ENCODE data around the gene PNMA6E.

PNMA6E gene

DNA sequence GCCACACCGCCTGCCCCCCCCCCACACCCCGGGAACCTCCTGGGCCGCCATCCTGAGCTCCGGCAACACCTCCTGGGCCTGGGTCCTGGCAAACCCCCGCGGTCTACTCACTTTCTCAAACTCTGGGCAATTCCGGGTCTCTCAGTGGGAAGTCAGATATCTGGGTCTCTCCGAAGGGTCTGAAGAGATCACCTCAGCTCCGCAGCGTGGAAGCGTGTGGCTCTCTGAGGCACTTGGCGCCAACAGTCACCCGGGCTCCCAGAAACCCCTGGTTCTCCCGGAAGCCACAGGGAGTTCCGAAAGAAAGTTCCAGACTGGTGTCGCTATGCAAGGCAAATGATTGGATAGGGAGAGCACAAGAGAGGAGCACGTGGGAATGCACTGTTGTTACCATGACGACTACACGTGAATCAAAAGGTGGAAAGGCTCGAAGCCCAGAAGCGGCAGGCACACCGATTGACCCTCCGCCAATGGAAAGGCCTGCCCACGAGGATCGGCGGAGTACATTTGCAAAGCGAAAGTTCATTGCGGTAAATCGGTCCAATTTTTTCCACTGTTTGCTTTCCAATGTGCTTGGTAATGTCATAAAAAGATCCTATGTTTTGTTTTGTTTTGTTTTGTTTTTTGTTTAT is at the start of gene PNMA6E:
PNMA6E (minus strand) TSS at position 218 of the 632 bp plus-strand sequence. CDS start 2,501 bp downstream, outside the sequence.
- DNase-seq (ENCODE audit: low spot score) = no peak

DNA sequence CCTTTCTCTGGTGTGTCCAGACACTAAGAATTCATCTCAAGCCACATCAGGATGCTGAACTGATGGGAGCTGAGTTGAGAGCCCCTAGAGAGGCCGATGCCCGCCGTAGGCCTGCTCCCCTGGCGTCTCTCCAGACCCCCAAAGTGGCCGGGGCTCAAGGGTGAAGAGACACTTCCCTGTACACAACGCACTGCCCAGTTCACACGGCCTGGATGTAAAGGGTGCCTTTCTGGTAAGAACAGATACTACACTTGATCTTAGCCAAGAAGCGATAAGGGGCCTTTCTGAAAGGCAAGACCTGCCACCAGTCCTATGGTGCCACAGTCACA is 49.8 kb upstream of the PNMA6E start:
- DNase-seq (ENCODE audit: low spot score) = no peak

DNA sequence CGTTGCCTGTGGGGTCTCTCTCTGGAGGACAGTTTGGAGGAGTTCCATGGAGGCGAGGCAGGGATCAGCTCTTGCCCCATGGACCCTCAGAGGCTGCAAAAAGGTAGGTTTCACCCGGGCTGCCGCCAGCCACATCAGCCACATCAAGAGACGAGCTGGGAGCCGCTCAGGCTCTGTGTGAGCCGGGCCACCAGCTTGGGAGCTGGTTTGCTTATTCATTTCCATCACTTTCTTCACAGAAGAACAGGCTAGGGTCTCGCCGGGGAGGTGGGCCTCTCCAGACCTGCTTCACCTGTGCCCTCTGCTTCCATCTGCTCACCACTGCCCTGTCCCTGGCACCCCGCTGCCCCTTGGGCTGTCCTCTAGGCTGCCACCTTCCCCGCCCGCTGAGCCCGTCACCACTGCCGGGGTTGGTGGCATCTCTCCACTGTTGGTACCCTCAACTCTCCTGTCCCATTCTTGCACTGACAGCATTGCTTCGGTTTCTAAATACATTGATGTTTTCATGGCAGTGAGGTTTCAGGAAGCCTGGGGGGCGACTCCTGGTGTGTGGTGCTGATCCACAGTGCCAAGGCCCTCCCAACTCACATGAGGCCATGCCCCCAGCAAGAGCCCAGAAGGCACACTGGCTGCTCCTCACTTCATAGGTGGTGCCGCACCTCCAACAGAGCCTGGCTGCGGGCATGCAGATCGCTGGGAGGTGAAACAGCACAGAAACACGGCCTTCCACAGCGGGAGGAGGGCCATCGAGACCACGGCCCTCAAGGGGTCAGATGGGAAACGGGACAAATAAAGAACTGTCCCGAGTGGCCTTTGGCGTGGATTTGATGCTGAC is 49.2 kb upstream of the PNMA6E start:
- DNase-seq (ENCODE audit: low spot score) = no peak

DNA sequence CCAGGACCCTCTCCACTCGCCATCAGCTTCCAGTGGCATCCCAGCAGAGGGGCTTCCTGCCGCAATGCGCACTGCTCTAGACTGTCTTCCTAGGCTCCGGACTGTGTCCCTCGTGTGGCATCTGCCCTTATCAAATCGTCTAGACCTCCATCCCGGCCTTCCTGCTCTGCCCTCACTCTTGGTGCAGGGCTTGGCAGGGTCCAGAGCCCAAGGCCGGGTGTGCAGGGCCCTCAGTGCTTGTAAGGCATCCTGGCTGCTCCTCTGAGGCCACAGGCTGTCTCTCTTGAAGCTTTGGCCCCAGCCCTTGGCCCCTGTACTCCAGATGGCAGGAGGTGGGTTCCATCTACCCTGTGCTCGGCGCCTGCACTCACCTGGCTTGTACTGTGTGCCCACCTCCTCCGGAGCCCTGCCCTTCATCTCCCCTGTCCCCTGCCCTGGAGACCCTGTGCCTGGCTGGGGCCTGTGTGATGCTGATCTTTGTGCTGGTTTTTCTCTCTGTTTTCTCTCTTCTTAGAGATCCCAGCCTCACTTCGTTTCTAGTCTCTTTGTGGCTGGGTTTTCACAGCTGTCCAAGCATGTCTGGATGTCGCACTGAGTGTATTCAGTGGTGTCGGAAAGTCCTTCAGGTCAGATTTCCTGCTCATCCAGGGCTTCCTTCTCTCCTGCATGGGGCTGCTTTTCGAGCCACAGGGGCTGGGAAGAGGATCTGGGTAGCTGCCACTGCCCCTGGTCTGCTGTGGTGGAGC is 48.4 kb upstream of the PNMA6E start:
- DNase-seq (ENCODE audit: low spot score) = no peak

DNA sequence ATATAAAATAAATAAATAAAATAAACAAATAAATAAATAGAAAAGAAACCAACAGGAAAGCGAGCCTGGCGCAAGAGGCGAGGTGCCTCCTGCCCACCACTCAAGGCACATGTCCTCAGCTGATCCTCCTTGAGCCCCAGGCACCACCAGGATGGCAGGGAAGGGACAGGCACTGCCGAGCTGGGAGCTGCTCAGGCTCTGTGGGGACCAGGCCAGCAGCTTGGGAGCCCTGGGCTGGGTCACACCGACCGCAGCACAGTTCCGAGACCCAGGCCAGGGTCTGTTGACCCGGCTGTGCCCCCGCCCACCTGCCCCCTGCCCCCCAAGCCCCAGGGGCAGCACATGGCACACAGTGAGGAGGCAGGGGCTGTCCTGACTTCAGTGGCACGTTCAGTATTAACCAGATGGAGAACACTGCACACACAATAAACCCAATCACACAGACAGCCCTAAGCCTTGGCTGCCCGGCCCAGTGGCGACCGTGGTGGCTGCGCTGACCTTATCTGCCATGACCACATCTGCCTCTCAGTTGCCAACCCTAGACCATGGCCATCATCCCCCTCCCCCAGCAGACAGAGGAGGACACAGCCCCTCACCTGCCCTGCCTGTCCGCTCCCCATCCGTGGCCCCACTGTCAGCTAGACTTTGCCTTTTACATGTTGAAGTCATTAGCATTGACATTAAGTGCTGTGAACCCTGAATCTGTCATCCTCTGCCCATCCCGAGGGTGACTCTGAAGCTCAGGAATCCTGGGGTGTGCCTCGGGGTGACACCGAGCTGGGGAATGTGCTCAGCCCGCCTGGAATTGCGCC is 47.6 kb upstream of the PNMA6E start:
- no peak for DNase-seq (ENCODE audit: low spot score)

DNA sequence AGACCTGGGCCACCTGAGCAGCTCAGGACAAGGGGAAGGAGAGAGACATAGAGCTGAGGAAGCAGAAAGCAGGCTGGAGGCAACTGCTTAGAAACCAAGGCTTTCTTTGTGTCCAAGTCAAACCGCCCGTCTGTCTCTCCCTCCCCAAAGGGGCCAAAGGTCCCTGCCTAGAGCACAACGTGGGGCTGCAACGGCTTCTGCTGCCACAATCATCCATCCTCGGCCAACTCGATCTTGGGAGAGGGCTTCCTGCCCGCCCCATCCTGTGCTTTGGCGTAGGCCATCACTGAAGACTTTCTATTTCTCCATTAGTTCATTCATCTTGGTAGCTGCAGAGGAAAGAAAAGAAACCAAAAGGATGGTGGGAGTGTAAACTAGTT is 46.4 kb upstream of the PNMA6E start:
- DNase-seq (ENCODE audit: low spot score) = no peak

DNA sequence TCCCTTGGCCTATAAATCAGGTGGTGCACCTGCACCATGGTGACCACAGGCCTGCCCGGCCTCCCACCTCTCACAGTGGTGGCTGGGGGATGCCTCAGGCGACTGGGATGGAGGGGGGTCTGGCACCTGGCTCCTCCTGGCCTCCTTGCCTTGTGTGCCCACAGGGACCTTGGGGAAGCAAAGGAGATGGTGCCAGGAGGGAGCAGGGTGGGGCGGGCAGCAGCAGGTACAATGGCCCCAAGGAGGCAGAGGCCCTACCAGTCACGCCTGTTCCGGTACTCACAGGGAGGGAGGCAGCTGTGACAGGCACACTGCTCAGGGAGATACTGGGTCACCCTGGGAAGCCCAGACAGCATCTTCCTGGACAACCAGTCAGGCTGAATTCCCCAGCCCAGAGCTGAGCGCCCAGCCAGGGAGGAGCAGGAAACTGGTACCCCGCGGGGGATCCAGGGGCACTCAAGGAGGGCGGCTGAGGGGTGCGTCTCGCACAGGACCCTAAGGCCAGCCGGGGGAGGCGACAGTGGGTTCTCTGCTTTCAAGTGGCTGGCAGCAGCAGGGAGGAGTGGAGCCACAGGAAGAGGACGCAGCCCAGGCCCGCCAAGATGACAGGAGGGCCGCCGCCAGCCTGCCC is 45.9 kb upstream of the PNMA6E start:
- DNase-seq (ENCODE audit: low spot score) = no peak

DNA sequence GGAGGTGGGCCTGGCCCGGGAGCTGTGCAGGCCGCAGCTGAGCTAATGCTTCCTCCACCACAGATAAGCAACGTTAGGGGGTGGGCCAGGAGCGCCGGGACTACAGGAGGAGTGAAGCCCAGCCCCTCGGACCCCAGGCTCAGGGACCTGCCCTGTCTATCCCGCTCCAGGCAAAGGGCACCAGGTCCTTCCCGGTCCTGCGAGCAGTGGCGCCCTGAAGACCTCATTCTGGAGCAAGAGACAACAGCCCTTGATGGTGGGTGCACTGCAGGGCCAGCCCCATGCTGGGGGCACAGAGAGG is 45.4 kb upstream of the PNMA6E start:
- DNase-seq (ENCODE audit: low spot score) = no peak

DNA sequence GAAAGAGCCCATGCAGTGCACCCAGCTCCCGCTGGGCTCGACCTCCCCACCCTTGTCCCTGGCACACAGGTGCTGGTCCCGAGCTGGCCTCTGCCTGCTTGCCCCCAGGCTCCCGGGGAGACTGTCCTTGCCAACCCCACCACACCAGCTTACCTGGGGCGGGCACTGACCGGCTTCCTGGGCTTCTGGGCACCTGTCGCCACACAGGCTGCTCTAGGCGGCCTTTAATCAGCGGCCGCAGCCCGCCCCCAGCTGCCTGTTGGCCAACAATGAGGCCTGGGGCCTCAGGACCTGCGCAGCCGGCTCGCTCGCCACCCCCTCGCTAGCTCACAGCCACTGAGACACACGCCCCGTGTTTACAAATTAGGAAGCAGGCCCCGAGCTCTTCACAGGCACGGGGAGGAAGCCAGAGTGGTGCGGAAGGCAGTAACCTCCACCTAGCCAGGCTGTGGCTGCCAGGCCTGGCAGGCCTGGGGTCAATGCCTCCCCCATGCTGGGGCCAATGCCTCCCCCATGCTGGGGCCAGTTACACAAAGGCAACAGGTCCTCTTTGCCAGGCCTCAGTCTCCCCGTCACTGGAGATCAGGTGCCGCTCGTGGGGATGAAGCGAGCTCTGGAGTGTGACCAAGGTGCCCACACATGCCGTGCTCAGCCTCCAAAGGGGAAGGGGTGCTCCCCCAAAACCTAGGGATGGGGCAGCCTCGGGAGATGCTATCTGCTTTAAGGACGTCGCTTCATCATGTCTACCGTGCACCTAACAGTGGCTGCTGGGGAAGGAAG is 44.9 kb upstream of the PNMA6E start, which contains the start of gene TREX2:
TREX2 (minus strand) TSS at position 201 of the 780 bp plus-strand sequence. CDS start 626 bp downstream, outside the sequence.
- no peak for DNase-seq (ENCODE audit: low spot score)

DNA sequence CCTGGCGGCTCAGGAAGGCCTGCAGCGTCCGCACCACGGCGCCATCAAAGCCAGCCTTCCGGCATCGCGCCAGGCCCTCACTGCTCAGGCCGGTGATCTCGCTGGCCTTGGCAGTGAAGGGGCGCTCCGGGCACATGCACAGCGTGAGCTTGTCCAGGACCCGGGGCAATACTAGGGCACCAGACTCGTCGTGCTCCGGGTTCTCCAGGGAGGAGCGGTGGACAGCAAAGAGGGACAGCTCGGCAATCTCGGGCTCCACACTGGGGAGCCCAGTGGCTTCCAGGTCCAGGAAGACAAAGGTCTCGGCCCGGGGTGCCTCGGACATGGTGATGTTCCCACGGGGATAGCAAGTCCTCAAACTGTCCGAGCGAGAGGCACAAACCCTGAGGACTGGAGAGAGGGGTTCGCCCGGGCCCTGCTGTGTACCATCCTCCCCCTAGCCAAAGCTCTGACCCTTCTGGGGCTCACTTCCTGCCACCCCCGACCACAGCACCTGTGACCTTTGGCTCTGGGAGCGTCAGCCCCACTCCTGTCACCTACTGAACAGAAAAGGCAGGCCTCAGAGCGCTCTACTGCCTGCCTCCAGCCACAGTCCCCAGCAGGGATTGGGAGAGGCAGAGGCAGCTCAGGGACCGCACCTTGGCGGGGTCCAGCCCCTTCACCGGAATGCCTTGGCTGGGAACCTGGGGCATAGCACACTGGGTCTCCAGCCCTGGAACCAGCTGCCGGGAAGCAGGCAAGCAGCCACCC is 44.1 kb upstream of the PNMA6E start:
- no peak for DNase-seq (ENCODE audit: low spot score)

DNA sequence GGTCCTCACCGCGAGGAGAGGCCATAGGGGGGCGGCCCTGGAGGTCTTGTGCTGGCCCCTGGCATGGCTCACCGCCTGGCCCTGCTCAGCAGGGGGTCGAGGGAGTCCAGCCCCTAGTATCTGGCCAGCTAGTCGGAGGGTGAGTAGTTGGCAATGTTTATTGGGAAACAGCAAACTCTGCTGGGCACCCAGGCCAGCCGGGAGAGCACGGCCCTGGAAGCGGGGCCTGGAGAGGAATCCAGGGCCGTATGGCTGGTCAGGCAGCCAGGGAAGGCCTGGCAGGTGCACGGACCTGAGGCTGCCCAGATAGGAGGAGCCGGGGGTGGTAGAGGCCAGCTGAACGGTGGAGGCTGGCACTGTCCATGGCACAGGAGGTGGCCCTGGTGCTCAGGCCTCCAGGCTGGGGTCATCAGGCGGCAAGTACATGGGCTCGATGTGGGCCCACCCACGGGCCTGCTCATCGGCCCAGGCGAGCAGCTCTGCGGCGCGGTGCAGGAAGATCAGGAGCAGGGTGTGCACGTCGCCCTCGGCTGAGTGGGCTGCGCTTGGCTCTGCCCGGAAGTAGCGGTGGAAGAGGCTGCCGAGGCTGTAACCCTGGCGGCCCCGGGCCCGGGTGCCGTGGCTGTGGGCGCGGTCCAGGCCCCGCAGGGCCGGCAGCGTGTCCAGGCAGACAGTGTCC is 43.3 kb upstream of the PNMA6E start:
- no peak for DNase-seq (ENCODE audit: low spot score)

DNA sequence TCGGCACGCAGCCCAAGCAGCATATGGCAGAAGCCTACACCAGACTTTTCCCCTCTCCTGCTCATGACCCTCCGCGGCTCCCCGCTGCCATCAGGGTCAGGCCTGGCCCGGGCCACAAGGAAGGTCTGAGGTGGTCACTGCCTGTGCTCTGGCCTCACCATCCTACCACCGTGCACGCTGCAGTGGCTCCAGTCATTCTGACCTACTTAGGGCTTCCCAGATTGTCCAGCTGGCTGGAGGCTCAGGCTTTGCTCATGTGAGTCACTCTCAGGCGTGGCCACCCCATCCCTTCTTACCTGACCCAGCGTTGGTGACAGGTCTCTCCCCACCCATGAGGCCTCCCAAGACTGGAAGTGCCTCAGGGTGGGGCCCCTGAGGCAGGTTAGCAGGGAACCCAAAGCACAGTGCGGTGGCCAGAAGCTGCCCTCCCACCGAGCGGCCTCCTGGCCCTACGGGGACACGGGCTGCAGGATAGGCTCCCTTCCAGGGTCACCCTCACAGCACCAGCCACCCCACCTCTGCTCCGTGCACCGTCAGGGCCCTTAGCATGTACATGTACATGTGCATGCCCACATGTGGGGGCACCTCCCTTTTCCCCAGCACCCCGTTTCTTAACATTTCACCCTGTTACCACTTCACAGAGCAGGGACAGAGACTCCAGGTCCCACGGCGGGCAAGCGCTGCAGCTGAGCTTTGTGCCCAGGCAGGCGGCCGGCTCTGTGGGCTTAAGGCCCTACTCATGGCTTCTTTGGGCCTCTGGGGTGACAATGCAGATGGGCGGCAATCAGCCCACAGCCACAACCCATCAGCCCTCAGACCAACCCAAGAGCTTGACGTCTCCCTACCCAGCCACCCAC is 42.6 kb upstream of the PNMA6E start:
- DNase-seq (ENCODE audit: low spot score) = no peak

DNA sequence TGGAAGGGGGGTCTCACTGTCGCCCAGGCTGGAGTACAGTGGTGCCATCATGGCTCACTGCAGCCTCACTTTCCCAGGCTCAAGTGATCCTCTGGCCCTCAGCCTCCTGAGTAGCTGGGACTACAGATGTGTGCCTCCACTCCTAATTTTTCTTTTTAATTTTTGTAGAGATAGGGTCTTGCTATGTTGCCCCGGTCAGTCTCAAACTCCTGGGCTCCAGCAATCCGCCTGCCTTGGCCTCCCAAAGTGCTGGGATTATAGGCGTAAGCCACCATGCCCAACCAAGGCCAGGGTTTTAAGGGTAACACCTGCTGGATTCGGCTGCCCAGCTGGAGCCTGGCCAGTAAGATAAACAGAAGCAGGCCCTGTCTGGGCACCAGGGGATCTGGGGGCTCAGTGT is 41.3 kb upstream of the PNMA6E start:
- DNase-seq (ENCODE audit: low spot score) = no peak

DNA sequence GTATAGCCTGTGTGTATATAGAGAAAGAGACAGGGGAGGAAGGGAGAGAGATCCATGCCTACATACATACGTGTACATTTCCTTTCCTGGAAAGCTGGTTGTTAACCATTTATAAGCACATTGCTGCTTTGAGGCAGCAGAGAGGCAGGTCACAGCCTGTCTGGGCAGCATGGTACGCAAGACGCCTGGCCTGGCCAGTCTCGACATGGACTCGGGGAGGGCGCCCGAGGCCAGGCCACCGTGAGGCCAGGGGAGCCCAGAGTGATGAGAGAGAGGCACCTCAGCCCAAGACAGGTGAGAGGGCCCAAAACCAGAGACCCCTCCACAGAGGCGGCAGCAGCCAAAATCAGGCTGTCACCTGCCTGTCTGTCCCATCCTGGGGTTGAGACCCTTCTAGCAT is 40.8 kb upstream of the PNMA6E start:
- no peak for DNase-seq (ENCODE audit: low spot score)

DNA sequence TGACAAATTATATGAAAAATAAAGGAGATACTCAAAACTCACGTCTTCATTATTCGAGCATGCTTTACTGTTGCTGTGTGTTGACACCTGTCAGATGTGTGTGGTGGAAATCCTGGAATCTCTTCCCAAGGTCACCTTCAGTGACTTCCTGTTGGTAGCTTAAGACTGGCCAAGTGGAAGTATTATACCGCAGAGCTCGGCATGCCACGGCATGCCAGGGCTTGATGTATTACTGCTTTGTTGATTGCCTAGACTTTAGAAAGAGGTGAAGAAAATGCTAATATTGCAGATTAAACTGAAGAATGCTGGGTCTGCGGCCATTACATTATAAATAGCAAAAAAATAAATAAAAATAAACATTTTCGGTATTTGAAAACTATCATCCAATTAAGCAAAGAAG is 40.1 kb upstream of the PNMA6E start:
- no peak for DNase-seq (ENCODE audit: low spot score)

DNA sequence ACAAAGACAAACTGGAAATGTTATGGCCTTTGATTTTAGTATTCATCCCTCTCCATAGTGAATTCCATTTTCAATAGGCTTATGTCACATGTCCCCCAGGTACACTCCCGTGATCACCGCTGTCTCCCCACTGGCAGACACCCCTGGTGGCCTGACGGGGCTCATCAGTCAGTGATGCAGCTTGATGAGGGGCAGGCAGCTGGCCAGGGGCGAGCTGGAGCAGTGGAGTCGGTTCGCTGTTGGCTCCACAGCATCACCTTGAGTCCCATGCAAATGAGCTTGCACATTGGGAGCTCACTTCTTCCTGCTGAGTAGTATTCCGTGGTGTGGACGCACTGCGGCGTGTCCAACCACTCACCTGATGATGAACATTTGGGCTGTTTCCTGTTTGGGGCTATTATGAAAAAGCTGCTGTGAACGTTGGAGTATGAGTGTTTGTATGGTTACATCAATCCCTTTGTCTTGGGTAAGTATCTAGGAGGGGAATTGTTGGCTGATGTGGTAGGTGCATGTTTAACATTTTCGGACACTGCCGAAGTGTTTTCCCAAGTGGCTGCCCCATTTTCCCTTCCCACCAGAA is 39.5 kb upstream of the PNMA6E start:
- no peak for DNase-seq (ENCODE audit: low spot score)

DNA sequence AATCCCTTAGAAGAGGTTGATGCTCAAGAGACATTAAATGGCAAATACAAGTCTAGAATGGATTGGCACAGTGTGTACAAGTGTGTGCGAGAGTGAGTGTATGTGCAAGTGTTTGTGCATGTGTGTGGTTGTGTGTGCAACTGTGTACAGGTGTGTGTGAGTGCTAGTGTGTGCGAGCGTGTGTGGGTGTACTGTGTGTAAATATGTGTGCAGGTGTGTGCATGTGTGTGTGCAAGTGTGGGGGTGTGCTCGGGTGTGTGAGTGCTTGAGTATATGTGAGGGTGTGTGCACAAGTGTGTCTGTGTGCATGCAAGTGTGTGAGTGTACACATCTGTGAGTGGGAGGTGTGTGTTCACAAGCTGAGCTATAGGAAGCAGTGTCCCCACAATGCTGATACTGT is 38.8 kb upstream of the PNMA6E start:
- no peak for DNase-seq (ENCODE audit: low spot score)

DNA sequence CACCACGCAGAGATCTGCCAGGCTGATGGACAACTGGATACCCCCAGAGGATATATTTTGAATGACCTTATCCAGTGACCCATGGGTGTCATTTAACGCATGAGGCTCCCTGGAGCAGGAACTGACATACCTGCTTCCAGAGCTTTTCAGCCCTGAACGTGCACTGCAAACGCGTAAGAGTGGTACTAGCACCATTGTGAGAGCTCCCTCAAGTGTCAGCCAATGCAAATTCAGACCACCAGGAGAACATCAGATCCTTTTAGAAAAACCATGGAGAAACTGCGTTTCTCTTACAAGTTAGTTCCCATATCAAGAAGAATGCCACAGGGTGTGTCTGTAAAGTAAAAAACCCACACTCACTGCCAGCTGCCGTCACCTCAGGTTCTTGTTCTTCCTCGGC is 37.4 kb upstream of the PNMA6E start:
- DNase-seq (ENCODE audit: low spot score) = peak; percentile 7

Measured in putamen (tissue), 1 donor.